PC-9 (cell line): ENCODE data around the gene BIRC2. TPM values are rescaled to one million over a fixed set of nuclear protein-coding genes. Genes with fewer than 3 reads are reported as not detected.

ENCODE experiments used
- BruUV-seq: library from RNA; stranded (reverse); fragments of 400-500 nt; replicated peaks from 2 replicates; lab custom pipeline; 2021; lab: Mats Ljungman, UMichigan
- CTCF ChIA-PET: fragments of 300-600 bp; sonication (Branson Sonifier 250); formaldehyde crosslinking; loops from one replicate; lab custom pipeline; 2022; ENCODE audit warnings: antibody characterized with exemption; lab: Charles Lee
- POLR2A ChIA-PET: fragments of 300-600 bp; sonication (Branson Sonifier 250); formaldehyde crosslinking; loops from one replicate; lab custom pipeline; 2022; ENCODE audit warnings: antibody characterized with exemption; ENCODE audit not compliant: unreplicated experiment; lab: Charles Lee
- DNase-seq, 2 experiments: peaks; one replicate each; pipeline versions ENCODE4 v3.0.0 to v3.0.0-alpha.2; 2015 to 2022; ENCODE audit warnings: mixed read lengths in 1 of 2
- H2AFZ ChIP-seq: fragments of 200-600 bp; sonication (generic); 2 replicates; pipeline ENCODE4 v1.8.1; 2017; ENCODE audit warnings: antibody characterized with exemption
- H3F3A ChIP-seq: fragments of 200-600 bp; sonication (generic); 2 replicates; pipeline ENCODE4 v1.8.1; 2017; ENCODE audit warnings: antibody characterized with exemption, mild to moderate bottlenecking, low read depth; ENCODE audit not compliant: insufficient read depth
- H3K27ac ChIP-seq: fragments of 200-600 bp; sonication (generic); 2 replicates; pipeline ENCODE4 v1.6.1; 2016; ENCODE audit warnings: mixed run types
- H3K27me3 ChIP-seq: fragments of 200-600 bp; sonication (generic); 2 replicates; pipeline ENCODE4 v1.6.1; 2016; ENCODE audit warnings: low read depth, mixed run types; ENCODE audit not compliant: insufficient read depth
- H3K36me3 ChIP-seq: fragments of 200-600 bp; sonication (generic); 2 replicates; pipeline ENCODE4 v1.6.1; 2016; ENCODE audit warnings: low read depth, mixed run types
- H3K4me1 ChIP-seq: fragments of 200-600 bp; sonication (generic); replicated peaks from 2 replicates; pipeline ENCODE4 v1.6.1; 2016; ENCODE audit warnings: mixed run types; ENCODE audit not compliant: insufficient read depth
- H3K4me2 ChIP-seq: fragments of 200-600 bp; sonication (generic); 2 replicates; pipeline ENCODE4 v1.6.1; 2017; ENCODE audit warnings: mixed run types
- H3K4me3 ChIP-seq: fragments of 200-600 bp; sonication (generic); 2 replicates; pipeline ENCODE4 v1.6.1; 2016; ENCODE audit warnings: mixed run types
- H3K79me2 ChIP-seq: fragments of 200-600 bp; sonication (generic); 2 replicates; pipeline ENCODE4 v1.6.1; 2017; ENCODE audit warnings: low read depth, mixed run types
- H3K9me2 ChIP-seq: fragments of 200-600 bp; sonication (generic); 2 replicates; pipeline ENCODE4 v1.8.1; 2017; ENCODE audit warnings: mild to moderate bottlenecking; ENCODE audit not compliant: insufficient read depth
- H3K9me3 ChIP-seq: fragments of 200-600 bp; sonication (generic); 2 replicates; pipeline ENCODE4 v1.8.1; 2016; ENCODE audit warnings: low read depth; ENCODE audit not compliant: insufficient read depth
- H4K20me1 ChIP-seq: fragments of 200-600 bp; sonication (generic); 2 replicates; pipeline ENCODE4 v1.8.1; 2017; ENCODE audit not compliant: insufficient read depth
- EZH2 ChIP-seq: fragments of 200-600 bp; sonication (generic); IDR thresholded peaks from 2 replicates; pipeline ENCODE4 v1.8.0; 2017; ENCODE audit warnings: antibody characterized with exemption, low read depth
- intact Hi-C: fragments of 100-400 bp; cut with micrococcal nuclease; formaldehyde crosslinking; loops from one replicate; pipeline ENCODE4 v1.10.0; 2022; ENCODE audit not compliant: unreplicated experiment
- total RNA-seq: library from RNA; stranded (reverse); gene quantifications from 2 replicates; pipeline ENCODE4 v1.2.3, GENCODE V29; 2021
- TF ChIP-seq, protein P1 (sequence below): fragments of 200-600 bp; sonication (generic); conservative IDR thresholded peaks from 2 replicates; pipeline ENCODE4 v1.6.1; 2017; ENCODE audit warnings: mixed run types, antibody characterized with exemption, mild to moderate bottlenecking, moderate library complexity

BIRC2 gene
- total RNA-seq, 1 experiment from 2014 or later = 33.7 TPM

DNA sequence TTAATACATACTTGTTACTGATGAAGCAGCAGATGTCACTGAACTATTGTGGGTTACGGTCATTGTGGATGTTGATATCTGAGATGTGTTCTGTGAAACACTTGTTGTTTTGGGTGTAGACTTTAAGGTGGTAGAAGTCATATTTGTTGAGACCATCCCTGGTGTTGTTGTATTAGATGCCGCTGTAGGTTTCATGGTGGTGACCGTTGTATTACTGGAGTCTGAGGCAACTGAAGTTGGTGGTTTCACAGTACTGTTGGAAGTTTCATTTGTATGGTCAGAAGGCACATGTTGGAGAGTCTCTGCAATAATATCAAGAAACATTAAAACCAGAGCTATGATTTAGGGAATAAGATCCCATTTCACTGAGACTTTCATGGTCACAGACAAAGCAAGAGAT lies 54.9 kb downstream of the BIRC2 start:
- no peak overlapping the region for H3K27ac ChIP-seq
- peaks cover 21% of the 10 kb centered on the region for H4K20me1 ChIP-seq
- DNase-seq = no peak
- no peaks in the 10 kb centered on the region for H3K9me3 ChIP-seq
- CTCF ChIA-PET = interaction anchor here (0.6 kb wide), 2 partner anchors 145 to 204 kb away, joined by 4 to 12 read pairs; no protein-coding TSS in a partner anchor
- no peaks in the 10 kb centered on the region; the same call in 1 of the 2 replicates for H3F3A ChIP-seq
- H3K27me3 ChIP-seq = no peaks in the 10 kb centered on the region
- H3K79me2 ChIP-seq = peaks cover 21% of the 10 kb centered on the region
- no peaks in the 10 kb centered on the region for H3K4me1 ChIP-seq
- no peak overlapping the region for H3K4me3 ChIP-seq
- BruUV-seq = no TSS peak
- POLR2A ChIA-PET = interaction anchor here (0.6 kb wide), 1 partner anchor 12 kb away, joined by 12 read pairs; no protein-coding TSS in a partner anchor
- peaks cover 51% of the 10 kb centered on the region for H3K36me3 ChIP-seq
- no peaks in the 10 kb centered on the region for H3K9me2 ChIP-seq
- TF ChIP-seq, protein P1, sequence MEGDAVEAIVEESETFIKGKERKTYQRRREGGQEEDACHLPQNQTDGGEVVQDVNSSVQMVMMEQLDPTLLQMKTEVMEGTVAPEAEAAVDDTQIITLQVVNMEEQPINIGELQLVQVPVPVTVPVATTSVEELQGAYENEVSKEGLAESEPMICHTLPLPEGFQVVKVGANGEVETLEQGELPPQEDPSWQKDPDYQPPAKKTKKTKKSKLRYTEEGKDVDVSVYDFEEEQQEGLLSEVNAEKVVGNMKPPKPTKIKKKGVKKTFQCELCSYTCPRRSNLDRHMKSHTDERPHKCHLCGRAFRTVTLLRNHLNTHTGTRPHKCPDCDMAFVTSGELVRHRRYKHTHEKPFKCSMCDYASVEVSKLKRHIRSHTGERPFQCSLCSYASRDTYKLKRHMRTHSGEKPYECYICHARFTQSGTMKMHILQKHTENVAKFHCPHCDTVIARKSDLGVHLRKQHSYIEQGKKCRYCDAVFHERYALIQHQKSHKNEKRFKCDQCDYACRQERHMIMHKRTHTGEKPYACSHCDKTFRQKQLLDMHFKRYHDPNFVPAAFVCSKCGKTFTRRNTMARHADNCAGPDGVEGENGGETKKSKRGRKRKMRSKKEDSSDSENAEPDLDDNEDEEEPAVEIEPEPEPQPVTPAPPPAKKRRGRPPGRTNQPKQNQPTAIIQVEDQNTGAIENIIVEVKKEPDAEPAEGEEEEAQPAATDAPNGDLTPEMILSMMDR = no peak
- no peak for TF ChIP-seq EZH2
- intact Hi-C loops = no loop called here
- H2AFZ ChIP-seq = no peak overlapping the region
- no peak overlapping the region for H3K4me2 ChIP-seq

DNA sequence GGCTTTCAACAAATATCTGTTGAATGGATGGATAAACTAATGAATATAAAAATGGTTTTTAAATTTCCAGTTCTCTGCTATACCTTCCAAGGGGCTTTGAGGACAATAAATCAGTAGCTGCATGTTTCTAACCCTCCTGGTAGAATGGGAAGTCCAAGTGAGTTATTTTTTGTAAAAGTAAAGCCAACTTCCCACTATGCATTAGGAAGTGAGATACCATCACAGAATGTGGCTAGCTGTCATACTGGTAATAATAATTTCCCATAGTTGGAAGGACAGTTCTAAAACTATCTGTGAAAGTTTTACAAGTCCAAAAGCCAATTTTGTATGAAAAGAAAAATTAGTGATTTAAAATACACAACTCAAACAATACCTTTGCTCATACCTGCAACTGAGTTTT lies 55.5 kb downstream of the BIRC2 start:
- CTCF ChIA-PET = no interaction called here
- TF ChIP-seq, protein P1 = no peak
- no peak for TF ChIP-seq EZH2
- peaks cover 22% of the 10 kb centered on the region for H4K20me1 ChIP-seq
- H3K27ac ChIP-seq = no peak overlapping the region
- intact Hi-C loops = no loop called here
- H3K9me2 ChIP-seq = no peaks in the 10 kb centered on the region
- H3K27me3 ChIP-seq = no peaks in the 10 kb centered on the region
- POLR2A ChIA-PET = interaction anchor here (0.6 kb wide), 1 partner anchor 13 kb away, joined by 12 read pairs; no protein-coding TSS in a partner anchor
- H2AFZ ChIP-seq = no peak overlapping the region
- no peaks in the 10 kb centered on the region; the same call in 1 of the 2 replicates for H3F3A ChIP-seq
- no TSS peak for BruUV-seq
- peaks cover under 1% of the 10 kb centered on the region; the same call in 1 of the 2 replicates for H3K4me1 ChIP-seq
- no peak for DNase-seq
- H3K4me3 ChIP-seq = no peak overlapping the region
- no peaks in the 10 kb centered on the region for H3K9me3 ChIP-seq
- peaks cover 45% of the 10 kb centered on the region for H3K36me3 ChIP-seq
- no peak overlapping the region for H3K4me2 ChIP-seq
- peaks cover 28% of the 10 kb centered on the region for H3K79me2 ChIP-seq

DNA sequence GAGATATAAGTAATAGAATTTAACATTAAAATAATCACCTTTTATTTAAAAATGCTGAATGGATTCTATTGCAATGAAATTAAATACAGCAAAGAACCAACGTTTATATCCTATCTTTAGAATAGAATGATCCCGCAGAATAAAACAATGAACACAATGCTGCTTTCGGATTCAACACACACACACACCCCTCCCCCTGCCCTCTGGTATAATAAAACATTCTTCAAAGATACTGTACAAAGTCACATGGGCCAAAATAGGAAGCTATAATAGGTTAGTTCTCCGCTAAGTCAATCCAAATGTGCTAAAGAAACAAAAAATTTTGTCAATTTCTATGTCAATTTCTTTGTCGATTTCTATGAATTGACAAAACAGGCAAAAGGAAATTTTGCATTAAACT lies 58.5 kb downstream of the BIRC2 start:
- Histone ChIP-seq H2AFZ (no peak overlapping the region), H3K36me3 (peaks cover 21% of the 10 kb centered on the region), H3K27ac (no peak overlapping the region), H3K9me3 (no peaks in the 10 kb centered on the region), H3K4me1 (peaks cover 13% of the 10 kb centered on the region), H4K20me1 (peaks cover 33% of the 10 kb centered on the region), H3K4me2 (no peak overlapping the region), H3F3A (peaks cover 4% of the 10 kb centered on the region; the same call in 1 of the 2 replicates), H3K27me3 (no peaks in the 10 kb centered on the region), H3K79me2 (peaks cover 40% of the 10 kb centered on the region), H3K9me2 (no peaks in the 10 kb centered on the region), H3K4me3 (no peak overlapping the region)
- no TSS peak for BruUV-seq
- intact Hi-C loops = no loop called here
- ChIA-PET POLR2A (no interaction called here), CTCF (no interaction called here)
- DNase-seq = no peak
- TF ChIP-seq EZH2 = no peak
- TF ChIP-seq, protein P1 = no peak
